NCI-H446 (cell line): ENCODE data around the gene C15orf62.
A peak's percentile ranks its signal among the peaks of the same experiment; 100 is the strongest.

ENCODE experiments used
- DNase-seq, 2 experiments: peaks; one replicate each; lab custom pipeline; 2025; lab: John Stamatoyannopoulos, UW

Gene C15orf62

GRCh38 chr15:40782609-40783227, 12.9 kb downstream of the C15orf62 start:
- peak in 1 of 2 experiments; percentile 29 for DNase-seq

GRCh38 chr15:40785164-40785563, 15.4 kb downstream of the C15orf62 start:
- DNase-seq = no peak

- no peak for DNase-seq
Measured at GRCh38 chr15:40785814-40786213, 16.0 kb downstream of the C15orf62 start.

- DNase-seq = no peak
Measured at GRCh38 chr15:40787344-40787841, 17.6 kb downstream of the C15orf62 start.

- DNase-seq = no peak
Measured at GRCh38 chr15:40787991-40788390, 18.2 kb downstream of the C15orf62 start.

GRCh38 chr15:40789119-40789518, 19.3 kb downstream of the C15orf62 start:
- no peak for DNase-seq

GRCh38 chr15:40789999-40790398, 20.2 kb downstream of the C15orf62 start:
- no peak for DNase-seq

- no peak for DNase-seq
Measured at GRCh38 chr15:40790718-40791117, 20.9 kb downstream of the C15orf62 start.

GRCh38 chr15:40792394-40792793, 22.6 kb downstream of the C15orf62 start:
- no peak for DNase-seq

GRCh38 chr15:40793216-40793989, 23.6 kb downstream of the C15orf62 start:
- DNase-seq = peak in 1 of 2 experiments; percentile 2

- no peak for DNase-seq
Measured at GRCh38 chr15:40796041-40796440, 26.3 kb downstream of the C15orf62 start.

- DNase-seq = no peak
Measured at GRCh38 chr15:40796512-40796911, 26.7 kb downstream of the C15orf62 start.

- no peak for DNase-seq
Measured at GRCh38 chr15:40799523-40799922, 29.7 kb downstream of the C15orf62 start.

- DNase-seq = no peak
Measured at GRCh38 chr15:40803076-40803475, 33.3 kb downstream of the C15orf62 start.

- DNase-seq = no peak
Measured at GRCh38 chr15:40803688-40804087, 33.9 kb downstream of the C15orf62 start.

- DNase-seq = no peak
Measured at GRCh38 chr15:40806672-40807027, 36.9 kb downstream of the C15orf62 start.

- DNase-seq = peak; percentile 93 to 97
Measured at GRCh38 chr15:40807028-40807887, 37.5 kb downstream of the C15orf62 start, which contains the start of the genes DNAJC17 and ZFYVE19. Gene DNAJC17 (minus strand): TSS chr15:40807473. CDS start chr15:40807446, 27 bp downstream. Gene ZFYVE19 (plus strand): TSS chr15:40807089. CDS start chr15:40807590, 501 bp downstream.

- no peak for DNase-seq
Measured at GRCh38 chr15:40807888-40808461, 38.2 kb downstream of the C15orf62 start.

GRCh38 chr15:40808861-40809450, 39.2 kb downstream of the C15orf62 start:
- DNase-seq = no peak

GRCh38 chr15:40812721-40813425, 43.1 kb downstream of the C15orf62 start:
- DNase-seq = no peak
